ENCODE data around the gene B3GNT7. TPM values are rescaled to one million over a fixed set of nuclear protein-coding genes. Genes with fewer than 3 reads are reported as not detected.

Gene B3GNT7
- polyA plus RNA-seq, 1 donor (not counting 4 experiments of a cell fraction or from before 2014, with no cell fraction given) = not detected

DNA sequence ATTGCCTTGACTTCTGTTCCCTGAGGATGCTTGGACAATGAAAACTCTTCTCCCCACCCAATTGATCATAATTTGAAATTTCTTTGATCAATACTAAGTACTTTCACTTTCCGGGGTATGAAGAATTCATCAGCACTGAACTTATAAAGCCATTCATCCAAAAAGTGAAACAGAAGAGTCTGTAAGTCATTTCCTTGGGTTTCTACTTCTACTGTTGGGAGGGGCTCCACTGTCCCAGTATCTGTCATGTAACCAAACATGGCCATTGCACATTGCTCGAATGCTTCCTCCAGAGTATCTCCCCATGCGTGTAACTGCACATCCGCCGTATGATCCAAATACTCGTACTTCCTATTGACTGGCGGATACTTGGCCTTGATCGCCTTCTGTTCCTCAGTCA lies 38.5 kb downstream of the B3GNT7 start:
- dilution Hi-C loops (cut with MboI; ENCODE audit: extremely low pct_ligation_motif_present, low sequenced_read_pairs) = no loop called here
- no peak for FAIRE-seq
- H3K27me3 ChIP-seq (ENCODE audit: control insufficient read depth, extremely low read depth, insufficient read depth, low read length) = no peaks in the 10 kb centered on the region

DNA sequence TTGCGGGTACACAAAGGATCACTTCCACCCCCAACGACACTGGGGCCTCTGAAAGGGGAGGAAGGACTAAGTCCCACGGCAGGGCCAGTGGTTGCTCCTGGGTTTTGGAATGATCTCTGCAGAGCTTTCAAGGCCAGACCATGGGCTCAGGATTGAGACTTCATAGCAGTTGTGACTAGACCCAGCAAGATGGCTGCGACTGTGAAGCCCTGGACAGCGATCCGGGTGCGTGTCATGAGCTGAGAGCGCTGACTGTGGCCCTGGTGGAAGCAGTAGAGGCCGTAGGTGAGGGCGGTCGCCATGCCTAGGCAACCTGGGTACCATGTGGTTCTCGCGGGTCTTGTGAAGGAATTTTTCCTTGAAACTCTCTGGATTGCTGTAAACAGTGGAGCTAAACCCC lies 41.4 kb downstream of the B3GNT7 start:
- Histone ChIP-seq H3K9ac (ENCODE audit: control insufficient read depth, extremely low read depth, insufficient read depth, low read length) (no peak overlapping the region), H3K27me3 (ENCODE audit: control insufficient read depth, extremely low read depth, insufficient read depth, low read length) (no peaks in the 10 kb centered on the region), H4K20me1 (ENCODE audit: control insufficient read depth, extremely low read depth, insufficient read depth, low read length) (no peaks in the 10 kb centered on the region), H3K36me3 (ENCODE audit: control insufficient read depth in 2 of 2, extremely low read depth in 1 of 2, insufficient read depth in 2 of 2, low read length in 2 of 2) (no peaks in the 10 kb centered on the region), H3K4me2 (ENCODE audit: control insufficient read depth, extremely low read depth, insufficient read depth, low read depth, low read length) (no peak overlapping the region), H2AFZ (ENCODE audit: control insufficient read depth, low read length) (no peak overlapping the region), H3K79me2 (ENCODE audit: control insufficient read depth, insufficient read depth, low read length) (no peaks in the 10 kb centered on the region), H3K27ac (ENCODE audit: control insufficient read depth, insufficient read depth, low read length) (no peak overlapping the region), H3K9me1 (ENCODE audit: control insufficient read depth, extremely low read depth, insufficient read depth, low read length) (no peaks in the 10 kb centered on the region), H3K4me3 (ENCODE audit: control insufficient read depth in 2 of 3, extremely low read depth in 1 of 3, insufficient read depth in 2 of 3, low read depth in 1 of 3, low read length in 3 of 3) (no peak overlapping the region), H3K9me3 (ENCODE audit: control insufficient read depth, low read depth, low read length) (no peaks in the 10 kb centered on the region), H3K4me1 (ENCODE audit: control insufficient read depth, extremely low read depth, insufficient read depth, low read length) (no peaks in the 10 kb centered on the region)
- no peak for TF ChIP-seq EZH2 (IDR thresholded peaks at IDR 0.05; ENCODE audit: low read length)
- TF ChIP-seq, protein P1, sequence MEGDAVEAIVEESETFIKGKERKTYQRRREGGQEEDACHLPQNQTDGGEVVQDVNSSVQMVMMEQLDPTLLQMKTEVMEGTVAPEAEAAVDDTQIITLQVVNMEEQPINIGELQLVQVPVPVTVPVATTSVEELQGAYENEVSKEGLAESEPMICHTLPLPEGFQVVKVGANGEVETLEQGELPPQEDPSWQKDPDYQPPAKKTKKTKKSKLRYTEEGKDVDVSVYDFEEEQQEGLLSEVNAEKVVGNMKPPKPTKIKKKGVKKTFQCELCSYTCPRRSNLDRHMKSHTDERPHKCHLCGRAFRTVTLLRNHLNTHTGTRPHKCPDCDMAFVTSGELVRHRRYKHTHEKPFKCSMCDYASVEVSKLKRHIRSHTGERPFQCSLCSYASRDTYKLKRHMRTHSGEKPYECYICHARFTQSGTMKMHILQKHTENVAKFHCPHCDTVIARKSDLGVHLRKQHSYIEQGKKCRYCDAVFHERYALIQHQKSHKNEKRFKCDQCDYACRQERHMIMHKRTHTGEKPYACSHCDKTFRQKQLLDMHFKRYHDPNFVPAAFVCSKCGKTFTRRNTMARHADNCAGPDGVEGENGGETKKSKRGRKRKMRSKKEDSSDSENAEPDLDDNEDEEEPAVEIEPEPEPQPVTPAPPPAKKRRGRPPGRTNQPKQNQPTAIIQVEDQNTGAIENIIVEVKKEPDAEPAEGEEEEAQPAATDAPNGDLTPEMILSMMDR (optimal IDR thresholded peaks at IDR 0.05 in 1 of 3, IDR thresholded peaks at IDR 0.05 in 1 of 3, conservative IDR thresholded peaks at IDR 0.05 in 1 of 3; ENCODE audit: extremely low read depth in 1 of 3, insufficient read depth in 2 of 3, low read length in 3 of 3) = no peak
- FAIRE-seq = no peak
- DNase-seq (ENCODE audit: low read depth, low spot score) = no peak
- dilution Hi-C loops (cut with MboI; ENCODE audit: extremely low pct_ligation_motif_present, low sequenced_read_pairs) = no loop called here

More for the DNA sequence above, 38.5 kb downstream of the B3GNT7 start:
- Histone ChIP-seq H3K4me1 (ENCODE audit: control insufficient read depth, extremely low read depth, insufficient read depth, low read length) (no peaks in the 10 kb centered on the region), H2AFZ (ENCODE audit: control insufficient read depth, low read length) (no peak overlapping the region), H3K4me2 (ENCODE audit: control insufficient read depth, extremely low read depth, insufficient read depth, low read depth, low read length) (no peak overlapping the region), H3K36me3 (ENCODE audit: control insufficient read depth in 2 of 2, extremely low read depth in 1 of 2, insufficient read depth in 2 of 2, low read length in 2 of 2) (no peaks in the 10 kb centered on the region), H4K20me1 (ENCODE audit: control insufficient read depth, extremely low read depth, insufficient read depth, low read length) (no peaks in the 10 kb centered on the region), H3K9me3 (ENCODE audit: control insufficient read depth, low read depth, low read length) (peaks cover 4% of the 10 kb centered on the region), H3K4me3 (ENCODE audit: control insufficient read depth in 2 of 3, extremely low read depth in 1 of 3, insufficient read depth in 2 of 3, low read depth in 1 of 3, low read length in 3 of 3) (no peak overlapping the region), H3K9ac (ENCODE audit: control insufficient read depth, extremely low read depth, insufficient read depth, low read length) (no peak overlapping the region), H3K27ac (ENCODE audit: control insufficient read depth, insufficient read depth, low read length) (no peak overlapping the region), H3K79me2 (ENCODE audit: control insufficient read depth, insufficient read depth, low read length) (no peaks in the 10 kb centered on the region), H3K9me1 (ENCODE audit: control insufficient read depth, extremely low read depth, insufficient read depth, low read length) (no peaks in the 10 kb centered on the region)
- no peak for DNase-seq (ENCODE audit: low read depth, low spot score)
- TF ChIP-seq, protein P1 (optimal IDR thresholded peaks at IDR 0.05 in 1 of 3, IDR thresholded peaks at IDR 0.05 in 1 of 3, conservative IDR thresholded peaks at IDR 0.05 in 1 of 3; ENCODE audit: extremely low read depth in 1 of 3, insufficient read depth in 2 of 3, low read length in 3 of 3) = no peak
- TF ChIP-seq EZH2 (IDR thresholded peaks at IDR 0.05; ENCODE audit: low read length) = no peak

Data from keratinocyte (primary cell).